DOHH2 (cell line): ENCODE data around the gene PLPP6.

Experiments used
- CTCF ChIP-seq: fragments of 200-600 bp; sonication (generic); IDR thresholded peaks from one replicate; pipeline ENCODE4 v1.5.1; 2014; ENCODE audit warnings: antibody characterized with exemption, mild to moderate bottlenecking, low read depth, low read length; ENCODE audit not compliant: poor library complexity, severe bottlenecking
- EZH2phosphoT487 ChIP-seq: fragments of 200-600 bp; sonication (generic); IDR thresholded peaks from 2 replicates; pipeline ENCODE4 v1.6.1; 2017; ENCODE audit warnings: borderline replicate concordance, mild to moderate bottlenecking, antibody characterized with exemption, low read length, moderate library complexity, mixed read lengths

GRCh38 chr9:4654084-4654483 is 8.0 kb upstream of the PLPP6 start:
- TF ChIP-seq CTCF (no peak), EZH2phosphoT487 (no peak)
